ENCODE data around the gene PRRG2. TPM values are rescaled to one million over a fixed set of nuclear protein-coding genes. Genes with fewer than 3 reads are reported as not detected.
"Not testable (repeated sequence)": the region's sequence is repeated elsewhere in the genome, so short reads cannot be mapped to it uniquely, and the experiment has no call there.

Gene PRRG2
- total and polyA plus RNA-seq, 2 of the 13 experiments (the other 11 are each of a cell fraction or from before 2014, with no cell fraction given) = 0.66 to 0.82 TPM

- Histone ChIP-seq H3K27ac (ENCODE audit: extremely low read length, insufficient read depth, low read length) (no peak overlapping the region), H3K9me3 (ENCODE audit: low read length) (no peaks in the 10 kb centered on the region), H4K20me1 (ENCODE audit: insufficient read depth, low read length) (peaks cover 3% of the 10 kb centered on the region), H3K4me3 (replicated peaks in 1 of 3; ENCODE audit: insufficient read depth in 1 of 3, low read depth in 2 of 3, low read length in 3 of 3) (no peak overlapping the region), H2AFZ (ENCODE audit: low read length) (no peak overlapping the region), H3K27me3 (ENCODE audit: control insufficient read depth in 1 of 2, insufficient read depth in 2 of 2, low read length in 2 of 2) (no peaks in the 10 kb centered on the region), H3K4me2 (ENCODE audit: low read depth, low read length) (no peak overlapping the region), H3K9ac (ENCODE audit: insufficient read depth, low read depth, low read length) (no peak overlapping the region), H3K4me1 (ENCODE audit: insufficient read depth, low read length) (peaks cover 17% of the 10 kb centered on the region), H3K36me3 (replicated peaks in 1 of 2; ENCODE audit: control insufficient read depth in 1 of 2, insufficient read depth in 2 of 2, low read length in 2 of 2) (peaks cover 21 to 55% of the 10 kb centered on the region in 2 experiments; a peak in 4 of 5 replicates), H3K79me2 (ENCODE audit: insufficient read depth, low read length) (peaks cover 3% of the 10 kb centered on the region)
- FAIRE-seq (no peak), ATAC-seq (no peak), DNase-seq (ENCODE audit: low spot score) (no peak)
- intact Hi-C loops (cut with micrococcal nuclease; ENCODE audit: unreplicated experiment) (loop anchor here (1.0 kb wide), 1 partner anchor 14 kb away; no protein-coding TSS in a partner anchor), in situ Hi-C loops (cut with HindIII; ENCODE audit: extremely low pct_ligation_motif_present, low pct_unique_long_range_greater_than_20kb) (no loop called here)
- BruUV-seq (replicated peaks) = no TSS peak
- POLR2A ChIA-PET = no interaction called here
- CTCF ChIA-PET (ENCODE audit: low intra/inter-chr PET ratio, low total read pairs) = no interaction called here
- whole genome bisulfite sequencing (ENCODE audit: low lambda C conversion rate) = 96% methylated on average over 7 of the region's 7 CpGs
- no peak for TF ChIP-seq ZNF746 (CRISPR knock-in tag; IDR thresholded peaks at IDR 0.05)
- no peak for TF ChIP-seq DZIP1 (CRISPR knock-in tag; IDR thresholded peaks at IDR 0.05)
- no peak for TF ChIP-seq FOXP1 (IDR thresholded peaks at IDR 0.05)
- no peak for TF ChIP-seq FOXP1 (CRISPR knock-in tag; IDR thresholded peaks at IDR 0.05)
- no peak for TF ChIP-seq NRL (CRISPR knock-in tag; IDR thresholded peaks at IDR 0.05; ENCODE audit: borderline replicate concordance)
- no peak for TF ChIP-seq ZFX (CRISPR knock-in tag; IDR thresholded peaks at IDR 0.05; ENCODE audit: low read depth)
- no peak for TF ChIP-seq TGIF2 (CRISPR knock-in tag; IDR thresholded peaks at IDR 0.05)
- TF ChIP-seq ZBTB7B (CRISPR knock-in tag; IDR thresholded peaks at IDR 0.05) = no peak
- TF ChIP-seq ATF7-NPFF (CRISPR knock-in tag; IDR thresholded peaks at IDR 0.05; ENCODE audit: low read depth) = no peak
- TF ChIP-seq KAT2B (IDR thresholded peaks at IDR 0.05; ENCODE audit: borderline replicate concordance, low read depth, low read length) = no peak
These were observed 35.8 kb downstream of the PRRG2 start for GRCh38 chr19:49616945-49617344.

GRCh38 chr19:49617860-49618259 lies 36.7 kb downstream of the PRRG2 start:
- POLR2A ChIA-PET = not testable (repeated sequence)

More at GRCh38 chr19:49617860-49618259, 36.7 kb downstream of the PRRG2 start:
- H3K4me3 ChIP-seq (replicated peaks in 1 of 3; ENCODE audit: insufficient read depth in 1 of 3, low read depth in 2 of 3, low read length in 3 of 3); BruUV-seq (replicated peaks); H3K27me3 ChIP-seq (ENCODE audit: control insufficient read depth in 1 of 2, insufficient read depth in 2 of 2, low read length in 2 of 2); FAIRE-seq; CTCF ChIA-PET (ENCODE audit: low intra/inter-chr PET ratio, low total read pairs); H2AFZ ChIP-seq (ENCODE audit: low read length); H3K4me2 ChIP-seq (ENCODE audit: low read depth, low read length); in situ Hi-C loops (cut with HindIII; ENCODE audit: extremely low pct_ligation_motif_present, low pct_unique_long_range_greater_than_20kb); H3K79me2 ChIP-seq (ENCODE audit: insufficient read depth, low read length); DNase-seq (ENCODE audit: low spot score); H3K9me3 ChIP-seq (ENCODE audit: low read length); H3K27ac ChIP-seq (ENCODE audit: extremely low read length, insufficient read depth, low read length); intact Hi-C loops (cut with micrococcal nuclease; ENCODE audit: unreplicated experiment); ATAC-seq; H4K20me1 ChIP-seq (ENCODE audit: insufficient read depth, low read length); H3K9ac ChIP-seq (ENCODE audit: insufficient read depth, low read depth, low read length): not testable (repeated sequence)
- H3K4me1 ChIP-seq (ENCODE audit: insufficient read depth, low read length) = peaks cover 16% of the 10 kb centered on the region
- peaks cover 22 to 51% of the 10 kb centered on the region in 2 experiments; a peak in 4 of 5 replicates for H3K36me3 ChIP-seq (replicated peaks in 1 of 2; ENCODE audit: control insufficient read depth in 1 of 2, insufficient read depth in 2 of 2, low read length in 2 of 2)
- 91% methylated on average over 13 of the region's 13 CpGs for WGBS (ENCODE audit: low lambda C conversion rate)

Measured in HepG2 (cell line).